B cell (primary cell): ENCODE data around the gene RAB9A. TPM values are rescaled to one million over a fixed set of nuclear protein-coding genes. Genes with fewer than 3 reads are reported as not detected.

Source experiments
- ATAC-seq: fragments of 200-7000 bp; cut with Tn5 transposase; one replicate; pipeline ENCODE4 v1.10.0; 2021; ENCODE audit warnings: low read depth, mild to moderate bottlenecking, moderate number of reproducible peaks, moderate library complexity
- CTCF ChIA-PET: fragments of 350-600 bp; sonication (Branson Sonifier 250); formaldehyde crosslinking; loops from one replicate; lab custom pipeline; 2021; ENCODE audit warnings: antibody characterized with exemption, inconsistent platforms; lab: Charles Lee
- POLR2A ChIA-PET: fragments of 350-600 bp; sonication (Branson Sonifier 250); formaldehyde crosslinking; loops from one replicate; lab custom pipeline; 2021; ENCODE audit warnings: antibody characterized with exemption; lab: Charles Lee
- DNase-seq: peaks from one replicate; pipeline ENCODE4 v3.0.0; 2013
- H2AFZ ChIP-seq: 2 replicates; pipeline ENCODE4 v1.6.1; 2012; ENCODE audit warnings: mild to moderate bottlenecking, low read depth, low read length; ENCODE audit not compliant: insufficient read depth, poor library complexity, severe bottlenecking
- H3K27ac ChIP-seq, 2 donors: 1 replicate in 1 of 2; 2 replicates in 1 of 2; pipeline ENCODE4 v1.5.1; 2012 to 2013; ENCODE audit warnings: low read length in 2 of 2, mild to moderate bottlenecking in 2 of 2, moderate library complexity in 1 of 2
- H3K27me3 ChIP-seq, 4 experiments: fragments of 200-600 bp in 1 of 4; sonication (generic) in 1 of 4; replicated peaks in 1 of 4; 1 replicate in 2 of 4; 2 replicates in 2 of 4; pipeline versions ENCODE4 v1.6.1 to v1.7.0; 2013 to 2016; ENCODE audit warnings: low read length in 3 of 4, mild to moderate bottlenecking in 2 of 4, mixed read lengths in 1 of 4, moderate library complexity in 1 of 4; ENCODE audit not compliant: insufficient read depth in 4 of 4, control insufficient read depth in 3 of 4; ENCODE audit errors: control extremely low read depth in 1 of 4
- H3K36me3 ChIP-seq, 2 experiments: replicated peaks in 1 of 2; 1 replicate in 1 of 2; 2 replicates in 1 of 2; pipeline versions ENCODE4 v1.6.1 to v1.7.1; 2013; ENCODE audit warnings: low read length in 1 of 2; ENCODE audit not compliant: insufficient read depth in 2 of 2, control insufficient read depth in 1 of 2; ENCODE audit errors: control extremely low read depth in 1 of 2, extremely low read depth in 1 of 2
- H3K4me1 ChIP-seq, 2 donors: fragments of 200-600 bp in 1 of 2; sonication (generic) in 1 of 2; 1 replicate in 1 of 2; 2 replicates in 1 of 2; pipeline versions ENCODE4 v1.5.1 to v1.6.1; 2013 to 2017; ENCODE audit warnings: low read length in 2 of 2; ENCODE audit not compliant: control insufficient read depth in 2 of 2, insufficient read depth in 2 of 2
- H3K4me2 ChIP-seq: replicated peaks from 2 replicates; pipeline ENCODE3; 2012; ENCODE audit warnings: mild to moderate bottlenecking, low read depth, low read length; ENCODE audit not compliant: poor library complexity, severe bottlenecking
- H3K4me3 ChIP-seq, 5 experiments: fragments of 200-600 bp in 1 of 5; sonication (generic) in 1 of 5; 1 replicate in 3 of 5; 2 replicates in 2 of 5; pipeline versions ENCODE4 v1.5.1 to v1.7.0; 2011 to 2016; ENCODE audit warnings: low read length in 4 of 5, mild to moderate bottlenecking in 4 of 5, low read depth in 2 of 5, control low read depth in 1 of 5, moderate library complexity in 1 of 5; ENCODE audit not compliant: insufficient read depth in 1 of 5; ENCODE audit errors: control extremely low read depth in 1 of 5, extremely low read depth in 1 of 5
- H3K79me2 ChIP-seq: fragments of 200-600 bp; sonication (generic); one replicate; pipeline ENCODE4 v1.6.0; 2016; ENCODE audit warnings: low read length; ENCODE audit not compliant: control insufficient read depth, insufficient read depth
- H3K9ac ChIP-seq: fragments of 200-600 bp; sonication (generic); 2 replicates; pipeline ENCODE4 v1.6.1; 2017; ENCODE audit warnings: mild to moderate bottlenecking, low read length, moderate library complexity
- H3K9me3 ChIP-seq, 3 donors: one replicate each; pipeline versions ENCODE4 v1.6.1 to v1.7.1; 2013; ENCODE audit warnings: low read length in 2 of 3; ENCODE audit not compliant: control insufficient read depth in 2 of 3, insufficient read depth in 1 of 3; ENCODE audit errors: control extremely low read depth in 1 of 3
- H4K20me1 ChIP-seq: 2 replicates; pipeline ENCODE4 v1.6.0; 2012; ENCODE audit warnings: mild to moderate bottlenecking, low read length; ENCODE audit not compliant: insufficient read depth, control insufficient read depth, poor library complexity, severe bottlenecking
- H3K27ac Mint-ChIP-seq: one replicate; pipeline ENCODE4 v1.8.0; 2021; ENCODE audit warnings: mixed read lengths
- H3K27me3 Mint-ChIP-seq: one replicate; pipeline ENCODE4 v1.8.0; 2021; ENCODE audit warnings: mixed read lengths
- H3K4me1 Mint-ChIP-seq: one replicate; pipeline ENCODE4 v1.8.0; 2021; ENCODE audit warnings: mixed read lengths
- H3K4me3 Mint-ChIP-seq: one replicate; pipeline ENCODE4 v1.8.0; 2021; ENCODE audit warnings: mixed read lengths
- H3K9me3 Mint-ChIP-seq: one replicate; pipeline ENCODE4 v1.8.0; 2022; ENCODE audit warnings: mixed read lengths; ENCODE audit not compliant: insufficient read depth
- CTCF ChIP-seq: fragments of 200-600 bp; IDR thresholded peaks from one replicate; pipeline ENCODE4 v1.8.0; 2022; ENCODE audit warnings: antibody characterized with exemption, mild to moderate bottlenecking
- EZH2 ChIP-seq: IDR thresholded peaks from 2 replicates; pipeline ENCODE4 v1.6.1; 2012; ENCODE audit warnings: borderline replicate concordance, low read depth, mild to moderate bottlenecking, moderate library complexity, low read length; ENCODE audit not compliant: insufficient read depth, poor library complexity, severe bottlenecking
- WGBS: methylation state at CpG from one replicate; pipeline ENCODE4 v1.1.5; 2013; ENCODE audit warnings: missing lambda C conversion rate; ENCODE audit not compliant: insufficient coverage; 5-methylcytosine and 5-hydroxymethylcytosine counted together
- intact Hi-C: fragments of 100-400 bp; cut with micrococcal nuclease; formaldehyde crosslinking; loops from one replicate; pipeline ENCODE4 v1.10.0; 2022
- polyA plus RNA-seq: library from polyadenylated mRNA; depleted of rRNA; stranded (reverse); fragments of >200 nt; gene quantifications from 2 replicates; pipeline ENCODE4 v1.2.3, GENCODE V29; 2012
- total RNA-seq, 2 donors: library from RNA; stranded (reverse); fragments of 120-200 nt in 1 of 2; gene quantifications; 1 replicate in 1 of 2; 2 replicates in 1 of 2; pipeline versions ENCODE4 v1.2.3 to v1.2.4, GENCODE V29; 2013 to 2022

RAB9A gene
- total and polyA plus RNA-seq, 2 donors (not counting 1 experiment from before 2014, with no cell fraction given): 11.9 to 16.7 TPM

DNA sequence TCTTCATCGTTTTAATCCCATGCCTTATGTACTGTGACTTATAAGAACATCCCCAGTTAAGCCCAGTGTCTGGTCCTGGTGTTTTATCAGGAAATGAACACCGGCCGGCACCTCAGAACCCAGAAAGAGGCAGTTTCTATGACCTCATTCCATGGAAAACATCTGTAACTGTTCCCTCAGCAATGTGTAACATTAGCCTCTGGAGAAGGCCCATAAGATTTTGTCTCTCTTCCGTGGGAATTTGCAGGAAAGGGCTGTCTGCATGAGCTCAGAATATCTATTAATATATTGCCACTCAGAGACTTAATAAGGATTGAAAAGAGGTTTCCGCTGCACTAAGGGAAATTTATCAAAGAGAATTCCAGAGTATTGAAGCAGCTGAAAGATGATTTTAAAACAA lies 39.1 kb upstream of the RAB9A start:
- H2AFZ ChIP-seq: no peak overlapping the region
- intact Hi-C loops: loop anchor here (5.0 kb wide), 1 partner anchor 143 kb away; no protein-coding TSS in a partner anchor
- H3K4me1 Mint-ChIP-seq: peaks cover 9% of the 10 kb centered on the region
- H3K9ac ChIP-seq: no peak overlapping the region
- H3K27ac ChIP-seq: no peak overlapping the region
- H3K4me1 ChIP-seq: peaks cover 12 to 15% of the 10 kb centered on the region in 2 donors
- DNase-seq (no peak), ATAC-seq (no peak)
- no peak overlapping the region for H3K4me2 ChIP-seq
- H3K9me3 Mint-ChIP-seq: no peaks in the 10 kb centered on the region
- H3K27me3 Mint-ChIP-seq: no peaks in the 10 kb centered on the region
- TF ChIP-seq CTCF (no peak), EZH2 (no peak)
- CTCF ChIA-PET: interaction anchor here (1.4 kb wide), 1 partner anchor 142 kb away, joined by 4 read pairs; no protein-coding TSS in a partner anchor
- H3K4me3 Mint-ChIP-seq: no peak overlapping the region
- no peak overlapping the region for H3K4me3 ChIP-seq
- no peak overlapping the region for H3K27ac Mint-ChIP-seq
- H3K36me3 ChIP-seq: no peaks in the 10 kb centered on the region
- no peaks in the 10 kb centered on the region for H4K20me1 ChIP-seq
- H3K27me3 ChIP-seq: peaks cover 0 to 10% (median 0%) of the 10 kb centered on the region in 4 experiments
- H3K79me2 ChIP-seq: peaks cover 4% of the 10 kb centered on the region
- WGBS: no CpG with 5 or more reads among the region's 5 CpGs
- H3K9me3 ChIP-seq: no peaks in the 10 kb centered on the region
- POLR2A ChIA-PET: no interaction called here

DNA sequence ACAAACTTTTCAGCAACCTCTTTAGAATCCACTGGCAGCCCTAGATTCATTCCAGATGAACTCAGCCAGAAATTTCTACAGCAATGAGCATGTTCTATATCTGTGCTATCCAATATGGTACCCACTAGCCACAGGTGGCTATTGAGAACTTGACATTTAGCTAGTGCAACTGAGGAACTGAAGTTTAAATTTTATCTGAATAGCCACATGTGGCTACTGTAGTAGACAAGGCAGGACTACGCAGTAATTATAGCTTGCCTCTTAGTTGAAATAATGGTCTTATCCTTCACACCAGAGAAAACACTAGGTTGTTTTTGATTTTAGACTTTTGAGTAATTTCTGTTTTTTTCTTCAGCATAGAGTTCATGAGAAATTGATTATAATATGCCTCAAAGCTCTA lies 38.6 kb upstream of the RAB9A start:
- no peak overlapping the region for H3K27ac ChIP-seq
- peaks cover 0 to 10% (median 0%) of the 10 kb centered on the region in 4 experiments for H3K27me3 ChIP-seq
- no peak overlapping the region for H3K4me2 ChIP-seq
- TF ChIP-seq EZH2 (no peak), CTCF (no peak)
- no peaks in the 10 kb centered on the region for H4K20me1 ChIP-seq
- no peak overlapping the region for H2AFZ ChIP-seq
- WGBS: no CpG with 5 or more reads among the region's 1 CpG
- no peaks in the 10 kb centered on the region for H3K9me3 Mint-ChIP-seq
- H3K27me3 Mint-ChIP-seq: no peaks in the 10 kb centered on the region
- no peak overlapping the region for H3K4me3 Mint-ChIP-seq
- H3K4me3 ChIP-seq: no peak overlapping the region
- no peaks in the 10 kb centered on the region for H3K9me3 ChIP-seq
- intact Hi-C loops: loop anchor here (5.0 kb wide), 1 partner anchor 143 kb away; no protein-coding TSS in a partner anchor
- peaks cover 11% of the 10 kb centered on the region for H3K4me1 Mint-ChIP-seq
- ATAC-seq (no peak), DNase-seq (no peak)
- CTCF ChIA-PET: interaction anchor here (1.4 kb wide), 1 partner anchor 143 kb away, joined by 4 read pairs; no protein-coding TSS in a partner anchor
- no peak overlapping the region for H3K27ac Mint-ChIP-seq
- no peak overlapping the region for H3K9ac ChIP-seq
- peaks cover 8% of the 10 kb centered on the region for H3K79me2 ChIP-seq
- no peaks in the 10 kb centered on the region for H3K36me3 ChIP-seq
- peaks cover 12 to 15% of the 10 kb centered on the region in 2 donors for H3K4me1 ChIP-seq
- POLR2A ChIA-PET: no interaction called here
